HG02610 (cell line): ENCODE measurements around the gene ULBP1.
"Not testable (repeated sequence)": the region's sequence is repeated elsewhere in the genome, so short reads cannot be mapped to it uniquely, and the experiment has no call there.

Source experiments
- ATAC-seq: cut with Tn5 transposase; IDR thresholded peaks from one replicate; pipeline ENCODE4 v1.9.1; 2021; ENCODE audit warnings: mild to moderate bottlenecking, moderate library complexity; ENCODE audit not compliant: unreplicated experiment

ULBP1 gene

DNA sequence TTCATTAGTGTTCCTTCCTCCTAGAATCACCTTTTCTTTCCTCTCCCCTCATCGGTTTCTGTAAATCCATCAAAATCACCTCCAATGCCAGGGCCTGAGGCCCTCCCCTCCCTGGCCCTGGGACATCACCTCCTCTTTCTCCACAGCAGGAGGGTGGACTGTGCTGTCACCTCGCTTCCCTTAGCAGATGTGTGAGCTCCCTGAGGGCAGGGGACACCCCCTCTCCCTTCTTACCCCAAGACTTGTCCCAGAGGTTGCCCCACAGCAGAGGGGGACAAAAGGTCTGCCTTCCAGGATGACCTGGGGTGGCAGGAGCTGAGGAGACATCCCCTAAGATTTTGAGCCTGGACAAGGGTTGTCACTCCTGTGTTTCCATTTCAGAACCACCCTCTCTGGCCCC, 5.9 kb downstream of the ULBP1 start:
- no peak for ATAC-seq

DNA sequence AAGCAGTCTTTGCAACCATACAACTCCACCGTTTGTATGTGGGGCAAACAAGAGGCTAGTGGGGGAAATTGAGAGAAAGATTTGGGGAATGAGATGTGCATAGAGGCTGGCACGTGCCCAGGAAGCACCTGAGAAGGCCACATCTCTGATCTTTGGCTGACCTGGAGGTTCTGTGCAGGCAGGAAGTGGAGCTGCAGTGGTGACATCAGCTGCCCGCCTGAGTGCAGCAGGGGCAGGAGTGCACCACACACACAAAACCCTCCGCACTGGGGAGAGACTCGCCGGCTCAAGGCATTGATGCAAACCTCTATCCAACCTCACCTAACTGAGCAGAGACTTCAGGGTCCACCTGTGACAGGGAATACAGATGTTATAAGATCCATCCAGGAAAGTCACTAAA, 10.7 kb downstream of the ULBP1 start:
- not testable (repeated sequence) for ATAC-seq

DNA sequence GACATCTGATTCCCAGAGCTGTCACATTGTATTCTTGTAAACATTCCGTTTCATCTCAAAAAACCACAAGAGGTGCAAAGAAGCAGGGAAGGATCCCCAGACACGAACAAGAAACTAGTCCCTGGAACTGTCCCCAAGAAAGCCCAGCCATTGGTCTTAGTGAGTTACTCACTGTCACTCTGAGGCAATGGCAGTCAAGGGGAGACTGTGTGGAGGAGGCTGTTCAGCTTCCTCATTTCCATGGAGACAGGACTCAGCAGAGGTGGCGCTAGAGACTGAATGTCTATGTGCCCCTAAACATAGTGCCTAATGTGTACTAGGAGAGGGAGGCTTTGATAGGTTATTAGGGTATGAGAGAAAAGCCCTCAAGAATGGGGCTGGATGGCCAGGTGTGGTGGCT, 11.1 kb downstream of the ULBP1 start:
- no peak for ATAC-seq

DNA sequence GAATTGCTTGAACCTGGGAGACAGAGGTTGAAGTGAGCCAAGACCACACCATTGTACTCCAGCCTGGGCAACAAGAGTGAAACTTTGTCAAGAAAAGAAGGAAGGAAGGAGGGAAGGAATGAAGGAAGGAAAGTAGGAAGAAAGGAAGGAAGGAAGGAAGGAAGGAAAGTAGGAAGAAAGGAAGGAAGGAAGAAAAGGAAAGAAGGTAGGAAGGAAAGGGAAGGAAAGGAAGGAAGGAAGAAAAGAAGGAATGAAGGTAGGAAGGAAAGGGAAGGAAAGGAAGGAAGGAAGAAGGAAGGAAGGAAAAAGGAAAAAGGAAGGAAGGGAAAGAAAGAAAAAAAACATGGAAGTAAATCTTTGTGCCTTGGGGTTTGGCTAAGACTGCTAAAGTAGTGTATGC, 11.7 kb downstream of the ULBP1 start:
- no peak for ATAC-seq

DNA sequence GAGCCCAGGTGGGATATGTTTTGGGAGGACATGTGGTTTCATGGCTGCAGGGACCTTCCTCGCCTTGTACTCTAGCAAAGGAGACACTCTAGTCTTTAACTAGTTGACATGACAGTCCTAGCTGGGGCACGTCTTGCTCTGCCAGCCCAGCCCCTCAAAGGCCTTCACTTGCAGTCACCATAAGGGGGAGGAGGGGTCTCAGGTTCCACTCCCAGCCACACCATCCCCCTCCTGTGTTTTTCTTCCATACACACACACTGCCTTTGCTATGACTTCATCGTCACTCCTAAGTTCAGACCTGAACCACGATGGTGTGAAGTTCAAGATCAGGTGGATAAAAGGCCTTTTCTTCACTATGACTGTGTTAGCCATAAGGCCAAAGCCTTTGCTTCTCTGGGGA, 13.5 kb downstream of the ULBP1 start:
- no peak for ATAC-seq

DNA sequence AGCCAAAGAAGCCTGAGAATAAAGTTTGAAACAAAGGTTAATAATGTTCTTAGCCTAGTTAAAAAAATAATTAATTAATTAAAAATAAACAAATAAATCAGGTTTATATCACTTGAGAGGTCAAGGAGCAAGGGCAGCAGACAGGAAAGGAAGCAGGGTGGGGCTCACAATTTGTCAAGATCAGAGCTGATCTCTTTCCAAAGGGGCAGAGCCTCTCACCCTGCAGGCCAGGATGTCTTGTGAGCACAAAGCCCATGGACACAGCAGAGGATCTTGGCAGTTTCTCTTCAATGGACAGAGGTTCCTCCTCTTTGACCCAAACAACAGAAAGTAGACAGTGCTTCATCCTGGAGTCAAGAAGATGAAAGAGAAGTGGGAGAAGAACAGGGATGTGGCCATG, 14.9 kb downstream of the ULBP1 start:
- ATAC-seq = no peak

DNA sequence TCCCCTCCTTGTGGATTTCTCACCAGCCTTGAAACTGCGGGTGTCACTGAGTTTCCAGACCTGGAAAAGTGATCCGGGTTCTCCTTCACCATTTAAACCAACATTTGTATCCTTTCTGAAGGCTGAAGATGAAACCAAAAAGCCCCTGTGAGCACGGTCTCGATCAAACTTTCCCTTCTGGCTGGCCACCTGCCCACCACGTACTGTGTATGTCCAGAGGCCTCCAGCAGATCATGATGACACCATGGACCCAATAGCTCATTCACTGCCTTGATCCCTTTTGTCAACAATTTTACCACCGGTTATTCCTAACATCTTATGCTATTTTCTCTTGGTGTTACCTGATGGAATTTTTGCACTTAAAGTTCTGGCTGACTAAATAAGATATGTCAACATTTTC, 15.6 kb downstream of the ULBP1 start:
- no peak for ATAC-seq

DNA sequence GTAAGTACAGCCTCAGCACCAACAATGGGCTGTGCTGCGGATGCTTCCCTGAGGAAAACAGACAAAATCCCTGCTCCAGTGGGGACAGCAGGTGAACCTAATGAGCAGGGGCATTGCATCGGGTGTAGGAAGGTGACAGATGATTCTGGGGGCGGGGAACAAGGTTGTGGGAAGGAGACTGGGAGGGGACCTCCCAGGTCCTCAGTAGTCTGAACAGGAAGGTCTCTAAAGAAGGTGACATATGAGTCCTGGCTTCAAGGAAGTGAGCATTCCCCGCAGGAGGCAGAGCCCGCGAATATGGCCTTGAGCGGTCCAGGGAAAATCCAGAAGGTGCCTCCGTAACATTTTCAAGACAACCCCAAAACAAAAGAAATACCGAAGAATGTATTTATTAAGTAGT, 19.4 kb downstream of the ULBP1 start:
- ATAC-seq = no peak

DNA sequence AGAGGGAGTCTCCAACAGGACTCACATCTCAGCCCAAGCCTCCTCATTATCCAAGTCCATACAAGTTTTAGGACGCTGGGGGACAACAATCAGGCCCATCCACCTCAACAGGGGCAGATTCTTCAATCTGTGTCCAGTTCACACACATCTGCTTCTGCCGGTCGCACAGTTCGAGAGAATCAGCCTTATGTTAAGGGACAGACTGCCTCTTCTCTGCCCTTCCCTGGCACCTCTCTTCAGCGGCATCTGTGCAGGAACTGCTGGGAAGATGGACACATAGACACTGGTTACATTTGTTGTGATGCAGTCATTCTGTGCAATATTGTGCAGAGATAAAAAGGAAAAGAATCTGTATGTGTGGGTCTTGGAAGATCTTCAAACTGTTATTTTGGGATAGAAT, 21.0 kb downstream of the ULBP1 start:
- no peak for ATAC-seq

DNA sequence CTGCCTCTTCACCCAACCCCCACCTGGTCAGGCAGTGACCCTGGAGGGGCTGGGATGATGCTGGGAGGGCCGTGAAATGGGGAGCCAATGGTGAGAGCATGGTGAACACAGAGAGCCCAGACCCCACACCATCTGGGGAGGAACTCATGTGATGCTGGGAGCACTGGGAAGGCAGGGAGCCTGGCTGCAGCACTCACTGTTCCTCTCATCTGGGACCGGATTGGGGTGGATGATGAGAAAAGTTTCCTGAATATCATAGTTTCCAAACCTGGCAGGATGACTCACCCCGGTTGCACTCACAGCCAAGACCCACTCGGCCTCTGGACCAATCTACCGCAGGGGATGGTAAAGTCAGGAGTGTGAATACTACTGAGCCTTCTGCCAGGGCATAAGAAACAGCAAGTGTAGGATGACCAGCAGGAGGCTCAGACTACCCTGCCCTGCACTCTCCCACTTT, 21.8 kb downstream of the ULBP1 start:
- no peak for ATAC-seq

DNA sequence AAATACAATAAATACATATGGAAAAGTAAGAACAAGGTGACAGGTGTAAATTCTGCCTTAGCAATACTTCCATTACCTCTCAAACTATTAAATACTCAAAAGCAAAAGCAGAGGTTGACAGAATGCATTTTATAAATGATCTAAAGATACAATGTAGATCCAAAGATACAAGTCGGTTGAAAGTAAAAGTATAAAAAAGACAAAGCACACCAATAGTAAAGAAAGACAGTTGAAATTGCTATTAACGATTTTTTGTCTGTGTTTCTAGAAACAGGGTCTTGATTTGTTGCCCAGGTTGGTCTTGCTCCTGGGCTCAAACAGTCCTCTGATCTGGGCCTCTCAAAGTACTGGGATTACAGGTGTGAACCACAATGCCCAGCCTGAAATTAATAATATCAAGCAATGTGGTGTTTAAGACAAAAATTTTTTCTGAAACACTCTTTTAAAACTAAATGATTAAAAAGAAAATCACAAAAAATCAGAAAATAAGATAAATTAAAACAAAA, 23.9 kb downstream of the ULBP1 start:
- ATAC-seq = no peak

DNA sequence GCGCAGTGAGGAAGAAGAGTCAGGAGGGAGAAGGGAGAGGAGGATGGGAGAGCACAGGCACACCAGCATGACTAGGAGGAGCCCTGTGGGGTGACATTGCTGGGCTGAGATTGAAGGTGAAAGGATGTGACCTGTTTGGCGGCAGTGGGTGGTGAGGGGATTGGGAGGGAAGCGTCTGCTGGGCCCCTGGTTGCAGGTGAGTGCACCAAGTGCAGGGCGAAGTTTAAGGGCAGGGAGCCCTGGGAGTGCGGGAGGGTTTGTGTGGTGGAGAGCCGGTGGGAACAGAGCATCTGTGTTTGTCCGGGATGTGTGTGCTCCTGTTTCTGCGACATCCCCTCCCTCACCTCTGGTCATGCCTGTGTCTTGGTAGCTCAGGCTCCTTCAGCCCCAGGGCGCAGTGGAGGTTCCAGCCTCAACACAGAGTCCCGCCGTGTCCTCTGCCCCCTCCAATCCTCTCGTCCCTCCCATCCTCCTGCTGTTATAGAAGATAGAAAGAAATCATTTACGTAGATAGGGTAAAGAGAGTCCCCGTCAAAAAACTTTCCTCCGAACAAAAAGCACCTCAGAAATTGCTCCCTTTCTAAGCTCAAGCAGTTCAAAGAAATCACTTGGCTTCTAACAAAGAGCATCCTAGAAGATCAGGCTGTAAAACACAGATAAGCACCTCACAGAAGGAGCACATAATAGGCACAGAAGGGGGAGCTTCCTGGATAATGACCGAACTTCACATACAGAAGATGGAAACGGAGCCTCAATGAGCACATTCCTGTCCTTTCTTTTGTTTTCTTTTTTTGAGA, 25.0 kb downstream of the ULBP1 start:
- ATAC-seq = no peak

DNA sequence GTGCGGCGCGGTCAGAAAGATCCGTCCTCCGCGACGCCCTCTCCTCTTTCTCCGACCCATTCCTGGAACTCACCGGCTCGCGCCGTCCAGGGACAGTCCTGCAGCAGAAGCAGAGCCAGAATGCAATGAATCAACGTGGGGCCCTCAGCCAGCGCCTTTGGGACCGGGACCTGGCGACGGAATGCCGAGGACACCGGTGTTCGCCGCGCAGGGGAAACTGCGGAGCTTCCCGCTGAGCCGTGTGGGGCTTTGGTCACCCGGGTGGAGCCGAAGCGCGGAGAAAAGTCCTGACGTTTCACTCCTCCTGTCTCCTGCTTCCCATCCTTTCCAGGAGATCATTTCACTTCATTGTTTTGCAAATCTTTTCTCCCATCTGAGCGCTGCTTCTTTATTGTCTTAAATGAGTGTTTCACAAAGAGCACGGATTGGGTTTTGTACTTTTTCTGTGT, 26.5 kb downstream of the ULBP1 start:
- ATAC-seq = no peak

DNA sequence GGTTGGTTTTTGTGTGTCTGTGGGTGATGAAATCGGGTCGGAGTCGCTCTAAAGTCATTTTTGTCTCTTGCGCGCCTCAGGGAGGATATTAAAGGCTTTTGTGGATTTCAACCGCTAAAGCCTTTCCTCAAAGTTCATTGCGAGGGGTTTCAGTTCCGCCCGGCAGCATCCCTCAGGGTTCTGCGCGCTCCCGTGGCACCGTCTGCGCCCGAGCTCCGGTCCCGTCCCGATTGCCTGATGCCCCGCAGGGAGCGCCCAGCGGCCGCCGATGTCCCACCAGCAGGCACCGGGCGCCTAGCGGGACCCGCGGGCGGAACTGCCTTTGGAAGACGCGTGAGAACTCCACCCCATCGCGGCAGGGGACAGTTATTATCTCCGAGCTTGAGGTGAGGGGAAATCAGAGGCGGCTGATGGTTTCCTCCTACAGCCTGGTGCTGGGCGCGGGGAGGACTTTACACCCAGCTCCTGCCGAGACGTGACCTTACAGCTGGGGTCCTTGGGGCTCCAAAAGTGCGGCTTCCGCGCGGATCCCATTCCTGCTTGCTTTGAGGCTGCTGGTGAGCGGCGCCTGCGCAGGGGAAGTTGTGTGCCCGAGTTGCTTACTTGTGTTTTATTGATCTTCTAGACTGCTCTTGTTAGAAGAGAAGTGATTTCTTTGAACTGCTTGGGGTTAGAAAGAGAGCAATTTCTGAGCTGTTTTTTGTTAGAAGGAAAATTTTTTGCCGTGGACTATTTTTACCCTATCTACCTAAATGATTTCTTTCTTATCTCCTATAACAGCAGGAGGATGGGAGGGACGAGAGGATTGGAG, 27.1 kb downstream of the ULBP1 start:
- no peak for ATAC-seq

DNA sequence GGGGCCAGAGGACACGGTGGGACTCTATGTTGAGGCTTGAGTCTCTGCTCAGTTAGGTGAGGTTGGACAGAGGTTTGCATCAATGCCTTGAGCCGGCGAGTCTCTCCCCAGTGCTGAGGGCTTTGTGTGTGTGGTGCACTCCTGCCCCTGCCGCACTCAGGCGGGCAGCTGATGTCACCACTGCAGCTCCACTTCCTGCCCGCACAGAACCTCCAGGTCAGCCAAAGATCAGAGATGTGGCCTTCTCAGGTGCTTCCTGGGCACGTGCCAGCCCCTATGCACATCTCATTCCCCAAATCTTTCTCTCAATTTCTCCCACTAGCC, 27.7 kb downstream of the ULBP1 start:
- not testable (repeated sequence) for ATAC-seq

DNA sequence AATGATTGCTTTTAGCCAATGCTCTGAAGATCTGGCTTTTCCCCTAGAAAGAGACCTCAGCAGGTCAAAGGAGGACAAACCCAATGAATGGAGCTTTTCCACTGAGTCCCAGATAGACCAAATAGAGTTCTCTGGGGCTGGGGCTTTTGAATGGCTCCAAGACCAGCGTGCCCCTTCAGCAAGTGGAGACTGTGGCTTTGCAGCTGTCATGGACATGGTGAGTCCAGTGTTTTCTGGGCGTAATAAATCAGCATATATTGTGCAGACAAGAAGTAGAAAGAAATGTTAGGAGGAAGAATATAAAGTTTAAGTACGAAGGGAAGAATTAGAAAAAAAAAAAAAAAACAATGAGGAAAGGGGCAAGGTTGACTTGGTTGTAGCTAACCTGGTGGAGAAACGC, 28.1 kb downstream of the ULBP1 start:
- ATAC-seq = no peak

DNA sequence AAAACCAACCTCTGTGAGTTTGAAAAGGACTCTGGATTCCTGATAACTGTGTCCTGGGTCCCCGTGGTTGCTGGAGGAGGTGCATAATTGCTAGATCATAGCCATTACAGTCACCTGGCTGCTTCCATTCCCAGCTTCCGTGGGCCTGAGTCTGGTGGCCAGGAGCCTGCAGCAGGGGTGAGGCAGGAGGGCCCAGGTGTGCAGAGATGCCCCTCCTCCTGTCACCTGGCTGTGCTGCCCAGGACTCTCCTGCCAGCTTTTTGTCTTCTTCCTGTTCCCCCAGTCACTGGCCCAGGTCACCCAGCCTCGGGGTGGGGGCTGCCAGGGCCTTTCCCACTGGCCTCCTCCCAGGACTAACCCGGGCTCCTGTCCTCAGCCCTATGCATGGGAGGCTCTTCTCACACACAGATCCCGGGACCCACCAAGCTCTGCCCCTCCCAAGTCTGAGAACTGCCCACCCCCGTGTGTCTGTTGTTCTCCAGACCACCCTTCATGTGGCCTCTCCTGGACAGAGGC, 31.6 kb downstream of the ULBP1 start:
- ATAC-seq = no peak

DNA sequence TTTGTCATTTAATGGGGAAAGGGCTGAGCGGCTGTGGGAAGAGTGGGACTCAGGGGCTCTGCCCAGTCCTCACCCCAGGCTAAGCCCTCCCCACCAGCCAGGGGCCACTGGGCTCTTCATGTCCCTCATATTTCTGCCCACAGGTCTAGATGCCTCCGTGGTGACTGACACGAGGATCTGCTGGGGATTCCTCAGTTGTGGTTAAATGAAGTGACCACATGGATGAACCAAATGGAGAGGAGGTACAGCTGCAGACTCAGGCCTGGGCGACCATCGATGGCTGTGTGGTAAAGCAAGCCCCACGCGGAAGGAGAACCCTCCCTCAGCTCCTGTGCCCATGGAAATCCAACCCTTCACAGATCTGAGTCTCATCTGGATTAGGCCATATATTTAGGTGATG, 32.2 kb downstream of the ULBP1 start:
- no peak for ATAC-seq

DNA sequence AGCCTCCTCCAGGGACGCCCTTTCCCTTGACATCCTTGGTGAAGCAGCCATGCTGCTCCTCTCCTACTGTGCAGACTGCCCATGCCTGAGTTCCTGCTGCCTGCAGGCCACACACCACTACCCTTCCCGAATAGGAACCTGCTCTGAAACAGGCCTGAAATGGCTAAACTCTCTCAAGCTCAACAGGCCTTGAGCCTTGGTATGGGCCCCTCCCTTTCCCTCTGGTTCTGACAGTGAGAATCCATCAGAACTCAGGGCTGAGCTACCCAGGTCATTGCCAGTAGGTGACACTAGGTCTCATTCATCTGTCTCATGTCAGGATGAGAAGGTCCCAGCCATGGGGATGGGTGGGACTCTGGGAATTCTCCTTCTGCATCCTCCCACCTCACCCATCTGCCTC, 35.9 kb downstream of the ULBP1 start:
- ATAC-seq = no peak

DNA sequence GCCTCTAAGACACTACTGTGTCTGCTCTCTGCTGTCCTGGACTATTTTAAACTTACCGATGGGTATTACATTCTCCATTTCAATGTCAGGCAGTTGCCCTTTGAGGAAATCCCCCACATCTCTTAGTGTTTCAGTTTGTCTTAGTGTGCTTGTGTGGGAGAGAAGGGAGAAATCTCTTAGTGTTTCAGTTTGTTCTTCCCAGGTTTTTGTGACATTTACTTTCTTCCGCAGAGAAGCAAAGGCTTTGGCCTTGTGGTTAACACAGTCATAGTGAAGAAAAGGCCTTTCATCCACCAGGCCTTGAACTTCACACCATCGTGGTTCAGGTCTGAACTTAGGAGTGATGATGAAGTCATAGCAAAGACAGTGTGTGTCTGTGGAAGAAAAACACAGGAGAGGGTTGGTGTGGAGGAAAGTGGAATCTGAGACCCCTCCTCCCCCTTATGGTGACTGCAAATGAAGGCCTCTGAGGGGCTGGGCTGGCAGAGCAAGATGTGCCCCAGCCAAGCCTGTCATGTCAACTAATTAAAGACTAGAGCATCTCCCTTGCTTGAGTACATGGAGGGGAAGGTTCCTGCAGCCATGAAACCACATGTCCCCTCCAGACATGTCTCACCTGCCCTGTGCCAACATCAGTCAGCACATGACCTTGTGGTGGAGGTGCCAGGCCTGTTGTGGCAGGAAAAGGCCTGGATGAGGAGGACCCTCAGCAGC, 37.7 kb downstream of the ULBP1 start:
- ATAC-seq = peak; percentile 63

DNA sequence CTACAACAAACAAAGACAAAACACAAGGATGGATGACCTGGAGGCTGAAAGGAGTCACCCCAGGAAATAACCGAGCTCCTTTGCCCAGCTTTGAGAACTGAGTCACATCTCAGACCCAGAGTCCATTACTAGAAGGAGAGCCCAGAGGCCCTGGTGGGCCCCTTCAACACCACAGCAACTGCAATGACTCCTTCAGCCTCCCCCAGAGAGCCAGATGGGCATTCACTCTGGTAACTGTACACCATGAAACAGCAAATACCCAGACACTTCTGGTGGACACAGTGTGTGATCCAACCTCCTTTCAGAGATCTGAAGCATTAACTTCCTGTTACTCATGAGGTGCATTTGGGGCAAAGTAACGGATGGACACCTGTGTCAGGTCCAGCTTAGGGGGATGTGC, 39.0 kb downstream of the ULBP1 start:
- ATAC-seq = no peak
